ENCODE data around the gene DDX39A. TPM values are rescaled to one million over a fixed set of nuclear protein-coding genes. Genes with fewer than 3 reads are reported as not detected.

DDX39A gene
- total RNA-seq, 2 experiments from 2014 or later: 296 to 299 TPM

DNA sequence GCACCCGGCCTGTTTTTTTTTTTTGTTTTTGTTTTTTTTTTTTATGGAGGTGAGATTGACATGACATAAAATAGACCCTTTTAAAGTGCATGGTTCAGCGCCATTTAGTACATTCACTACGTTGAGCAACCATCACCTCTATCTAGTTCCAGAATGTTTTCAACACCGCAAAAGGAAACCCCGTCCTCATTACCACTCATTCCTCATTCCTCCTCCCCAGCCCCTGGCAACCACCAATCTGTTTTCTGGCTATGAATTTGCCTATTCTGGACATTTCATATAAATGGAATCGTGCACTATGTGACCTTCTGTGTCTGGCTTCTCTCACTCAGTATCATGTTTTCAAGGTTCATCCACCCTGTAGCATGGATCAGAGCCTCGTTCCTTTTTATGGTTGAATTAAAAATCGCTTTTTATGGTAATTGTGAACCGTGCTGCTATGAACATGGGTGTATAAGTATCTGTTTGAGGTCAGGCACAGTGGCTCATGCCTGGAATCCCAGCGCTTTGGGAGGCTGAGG, 47.8 kb downstream of the DDX39A start:
- no peaks in the 10 kb centered on the region for H3K36me3 Mint-ChIP-seq (ENCODE audit: low read depth)

DNA sequence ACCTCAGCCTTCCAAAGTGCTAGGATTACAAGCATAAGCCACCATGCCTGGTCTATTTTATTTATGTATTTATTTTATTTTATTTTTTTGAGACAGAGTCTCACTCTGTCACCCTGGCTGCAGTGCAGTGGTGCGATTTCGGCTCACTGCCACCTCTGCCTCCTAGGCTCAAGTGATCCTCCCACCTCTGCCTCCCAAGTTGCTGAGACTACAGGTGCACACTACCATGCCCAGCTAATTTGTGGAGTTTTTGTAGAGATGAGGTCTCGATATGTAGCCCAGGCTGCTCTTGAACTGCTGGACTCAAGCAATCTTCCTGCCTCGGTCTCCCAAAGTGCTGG, 48.2 kb downstream of the DDX39A start:
- H3K36me3 Mint-ChIP-seq (ENCODE audit: low read depth): no peaks in the 10 kb centered on the region
- ATAC-seq (ENCODE audit: poor library complexity) (no peak), DNase-seq (no peak)
- H3K4me3 Mint-ChIP-seq: peak overlapping the region; percentile 89
- H3K27me3 ChIP-seq (ENCODE audit: control insufficient read depth in 1 of 2, insufficient read depth in 2 of 2, low read length in 2 of 2): no peaks in the 10 kb centered on the region
- no peaks in the 10 kb centered on the region for H3K27me3 Mint-ChIP-seq
- TF ChIP-seq, protein P1, sequence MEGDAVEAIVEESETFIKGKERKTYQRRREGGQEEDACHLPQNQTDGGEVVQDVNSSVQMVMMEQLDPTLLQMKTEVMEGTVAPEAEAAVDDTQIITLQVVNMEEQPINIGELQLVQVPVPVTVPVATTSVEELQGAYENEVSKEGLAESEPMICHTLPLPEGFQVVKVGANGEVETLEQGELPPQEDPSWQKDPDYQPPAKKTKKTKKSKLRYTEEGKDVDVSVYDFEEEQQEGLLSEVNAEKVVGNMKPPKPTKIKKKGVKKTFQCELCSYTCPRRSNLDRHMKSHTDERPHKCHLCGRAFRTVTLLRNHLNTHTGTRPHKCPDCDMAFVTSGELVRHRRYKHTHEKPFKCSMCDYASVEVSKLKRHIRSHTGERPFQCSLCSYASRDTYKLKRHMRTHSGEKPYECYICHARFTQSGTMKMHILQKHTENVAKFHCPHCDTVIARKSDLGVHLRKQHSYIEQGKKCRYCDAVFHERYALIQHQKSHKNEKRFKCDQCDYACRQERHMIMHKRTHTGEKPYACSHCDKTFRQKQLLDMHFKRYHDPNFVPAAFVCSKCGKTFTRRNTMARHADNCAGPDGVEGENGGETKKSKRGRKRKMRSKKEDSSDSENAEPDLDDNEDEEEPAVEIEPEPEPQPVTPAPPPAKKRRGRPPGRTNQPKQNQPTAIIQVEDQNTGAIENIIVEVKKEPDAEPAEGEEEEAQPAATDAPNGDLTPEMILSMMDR (IDR thresholded peaks at IDR 0.05): no peak
- peaks cover 65% of the 10 kb centered on the region for H3K4me1 Mint-ChIP-seq (ENCODE audit: low read depth)
- H3K4me1 ChIP-seq (ENCODE audit: insufficient read depth, low read length): peaks cover 98% of the 10 kb centered on the region
- intact Hi-C loops (cut with DNase I, micrococcal nuclease): loop anchor here in 1 of 2 experiments (1.0 kb wide), 1 partner anchor 10 kb away; the partner anchor contains the start of gene ADGRE5
- no peaks in the 10 kb centered on the region for H3K9me3 Mint-ChIP-seq
- H3K27ac ChIP-seq (ENCODE audit: low read depth in 1 of 2, low read length in 2 of 2): peak overlapping the region; percentile 97 to 99
- H3K36me3 ChIP-seq (ENCODE audit: insufficient read depth, low read length): no peaks in the 10 kb centered on the region
- peak overlapping the region; percentile 84 for H3K27ac Mint-ChIP-seq
- no peaks in the 10 kb centered on the region for H3K9me3 ChIP-seq (ENCODE audit: control insufficient read depth in 1 of 2, insufficient read depth in 1 of 2, low read length in 2 of 2)
- peak overlapping the region; percentile 48 for H3K4me3 ChIP-seq (ENCODE audit: low read length)
- ChIA-PET POLR2A (interaction anchor here (1.0 to 14.1 kb wide), 5 partner anchors 11 to 234 kb away, joined by 3 to 240 read pairs (median 7); partner anchors contain the start of genes ADGRE5 and ASF1B), CTCF (interaction anchor here (0.6 to 3.4 kb wide), 6 partner anchors 9 to 1877 kb away, joined by 3 to 30 read pairs (median 11); partner anchors contain the start of genes ADGRE5 and ASF1B)

More for the DNA sequence above, 47.8 kb downstream of the DDX39A start:
- Histone ChIP-seq H3K36me3 (ENCODE audit: insufficient read depth, low read length) (no peaks in the 10 kb centered on the region), H3K9me3 (ENCODE audit: control insufficient read depth in 1 of 2, insufficient read depth in 1 of 2, low read length in 2 of 2) (no peaks in the 10 kb centered on the region), H3K27ac (ENCODE audit: low read depth in 1 of 2, low read length in 2 of 2) (peak overlapping the region; percentile 97 to 99), H3K4me3 (ENCODE audit: low read length) (no peak overlapping the region), H3K4me1 (ENCODE audit: insufficient read depth, low read length) (peaks cover 98% of the 10 kb centered on the region), H3K27me3 (ENCODE audit: control insufficient read depth in 1 of 2, insufficient read depth in 2 of 2, low read length in 2 of 2) (no peaks in the 10 kb centered on the region)
- ChIA-PET POLR2A (interaction anchor here (1.0 to 14.1 kb wide), 2 partner anchors 10 to 18 kb away, joined by 3 to 240 read pairs; partner anchors contain the start of gene ADGRE5), CTCF (interaction anchor here (1.8 to 3.4 kb wide), 3 partner anchors 9 to 35 kb away, joined by 4 to 30 read pairs (median 15); partner anchors contain the start of gene ADGRE5)
- TF ChIP-seq, protein P1 (IDR thresholded peaks at IDR 0.05): no peak
- DNase-seq (no peak), ATAC-seq (ENCODE audit: poor library complexity) (no peak)
- Mint-ChIP-seq H3K27ac (peak overlapping the region; percentile 84), H3K27me3 (no peaks in the 10 kb centered on the region), H3K4me3 (peak overlapping the region; percentile 65), H3K4me1 (ENCODE audit: low read depth) (peaks cover 63% of the 10 kb centered on the region), H3K9me3 (no peaks in the 10 kb centered on the region)
- intact Hi-C loops (cut with DNase I, micrococcal nuclease): no loop called here

DNA sequence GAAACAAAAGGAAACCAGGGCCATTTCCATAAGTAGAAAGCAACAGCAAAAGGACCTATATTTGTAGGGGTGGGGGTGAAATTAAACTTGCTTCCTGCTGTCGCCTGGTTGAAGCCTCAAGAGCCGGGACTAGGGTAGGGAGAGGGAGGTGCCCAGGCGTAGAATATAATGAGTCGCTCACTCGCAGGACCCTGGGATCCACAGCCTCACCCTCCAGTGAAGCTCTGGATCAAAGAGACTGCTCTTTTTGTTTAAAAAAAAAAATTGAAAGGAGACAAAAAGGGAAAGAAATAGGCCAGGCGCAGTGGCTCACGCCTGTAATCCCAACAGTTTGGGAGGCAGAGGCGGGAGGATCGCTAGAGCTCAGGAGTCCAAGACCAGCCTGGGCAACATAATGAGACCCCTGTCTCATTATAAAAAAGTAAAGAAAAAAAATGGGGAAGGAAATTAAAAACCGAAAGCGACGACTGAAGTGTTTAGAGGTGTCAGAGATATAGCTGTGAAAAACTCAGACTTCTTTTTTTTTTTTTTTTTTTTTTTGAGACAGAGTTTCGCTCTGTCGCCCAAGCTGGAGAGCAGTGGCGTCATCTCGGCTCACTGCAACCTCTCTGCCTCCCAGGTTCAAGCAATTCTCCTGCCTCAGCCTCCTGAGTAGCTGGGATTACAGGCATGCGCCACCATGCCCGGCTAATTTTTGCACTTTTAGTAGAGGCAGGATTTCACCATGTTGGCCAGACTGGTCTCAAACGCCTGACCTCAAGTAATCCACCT, 48.8 kb downstream of the DDX39A start:
- intact Hi-C loops (cut with DNase I, micrococcal nuclease): loop anchor here in 1 of 2 experiments (1.0 kb wide), 1 partner anchor 11 kb away; the partner anchor contains the start of gene ADGRE5
- H3K27me3 Mint-ChIP-seq: no peaks in the 10 kb centered on the region
- POLR2A ChIA-PET: interaction anchor here (1.0 to 14.1 kb wide), 5 partner anchors 11 to 234 kb away, joined by 3 to 240 read pairs (median 7); partner anchors contain the start of genes ADGRE5 and ASF1B
- H3K27ac Mint-ChIP-seq: peak overlapping the region; percentile 84
- H3K4me3 Mint-ChIP-seq: peak overlapping the region; percentile 89
- DNase-seq (peak in 11 of 14 experiments; percentile 42 to 90 (median 64)), ATAC-seq (ENCODE audit: poor library complexity) (peak; percentile 28)
- H3K36me3 ChIP-seq (ENCODE audit: insufficient read depth, low read length): no peaks in the 10 kb centered on the region
- H3K9me3 Mint-ChIP-seq: no peaks in the 10 kb centered on the region
- no peaks in the 10 kb centered on the region for H3K9me3 ChIP-seq (ENCODE audit: control insufficient read depth in 1 of 2, insufficient read depth in 1 of 2, low read length in 2 of 2)
- peak overlapping the region; percentile 97 to 99 for H3K27ac ChIP-seq (ENCODE audit: low read depth in 1 of 2, low read length in 2 of 2)
- H3K4me1 ChIP-seq (ENCODE audit: insufficient read depth, low read length): peaks cover 98% of the 10 kb centered on the region
- H3K4me1 Mint-ChIP-seq (ENCODE audit: low read depth): peaks cover 62% of the 10 kb centered on the region
- peak overlapping the region; percentile 48 for H3K4me3 ChIP-seq (ENCODE audit: low read length)
- no peaks in the 10 kb centered on the region for H3K27me3 ChIP-seq (ENCODE audit: control insufficient read depth in 1 of 2, insufficient read depth in 2 of 2, low read length in 2 of 2)
- CTCF ChIA-PET: interaction anchor here (0.6 to 3.4 kb wide), 9 partner anchors 9 to 1878 kb away, joined by 3 to 30 read pairs (median 4); partner anchors contain the start of genes ADGRE5 and ASF1B
- H3K36me3 Mint-ChIP-seq (ENCODE audit: low read depth): no peaks in the 10 kb centered on the region
- TF ChIP-seq, protein P1 (IDR thresholded peaks at IDR 0.05): no peak
